Measurements from ENCODE around the gene KRT8.
"Not testable (repeated sequence)": the region's sequence is repeated elsewhere in the genome, so short reads cannot be mapped to it uniquely, and the experiment has no call there.

Gene KRT8

DNA sequence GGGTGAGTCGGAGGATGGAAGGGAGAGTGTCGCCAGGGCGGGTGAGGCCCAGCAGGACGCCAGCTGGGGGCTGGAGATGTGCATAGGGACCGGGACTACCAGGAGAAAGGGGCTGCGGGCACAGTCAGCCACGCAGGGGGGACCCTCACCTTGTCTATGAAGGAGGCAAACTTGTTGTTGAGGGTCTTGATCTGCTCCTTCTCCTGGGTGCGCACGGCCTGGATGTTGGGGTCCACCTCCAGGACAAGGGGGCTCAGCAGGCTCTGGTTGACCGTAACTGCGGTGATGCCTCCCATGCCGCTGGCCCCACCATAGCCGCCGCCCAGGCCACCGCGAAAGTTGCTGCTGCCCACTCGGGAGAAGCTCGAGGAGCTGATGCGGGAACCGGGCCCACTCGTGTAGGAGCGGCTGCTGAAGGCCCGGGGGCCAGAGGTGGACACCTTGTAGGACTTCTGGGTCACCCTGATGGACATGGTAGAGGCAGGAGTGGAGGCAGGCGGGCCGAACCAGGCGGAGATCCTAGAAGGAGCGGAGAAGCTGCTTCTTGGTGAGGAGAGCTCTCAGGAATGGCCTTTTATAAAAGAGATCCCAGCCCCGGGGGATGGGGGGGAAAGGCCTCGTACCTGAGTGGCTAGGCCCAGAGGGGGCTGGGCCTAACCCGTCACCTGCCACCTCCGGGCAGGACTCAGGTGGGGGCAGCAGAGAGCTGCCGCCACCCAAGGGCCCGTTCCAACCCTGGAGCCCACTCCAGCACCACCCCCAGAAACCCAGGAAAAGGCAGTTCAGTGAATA lies at the start of gene KRT8:
Gene KRT8 (minus strand): TSS at position 568 of the 792 bp plus-strand sequence. CDS start 95 bp downstream, at position 473.
- not testable (repeated sequence) for H3K4me1 ChIP-seq (ENCODE audit: insufficient read depth, low read length)

DNA sequence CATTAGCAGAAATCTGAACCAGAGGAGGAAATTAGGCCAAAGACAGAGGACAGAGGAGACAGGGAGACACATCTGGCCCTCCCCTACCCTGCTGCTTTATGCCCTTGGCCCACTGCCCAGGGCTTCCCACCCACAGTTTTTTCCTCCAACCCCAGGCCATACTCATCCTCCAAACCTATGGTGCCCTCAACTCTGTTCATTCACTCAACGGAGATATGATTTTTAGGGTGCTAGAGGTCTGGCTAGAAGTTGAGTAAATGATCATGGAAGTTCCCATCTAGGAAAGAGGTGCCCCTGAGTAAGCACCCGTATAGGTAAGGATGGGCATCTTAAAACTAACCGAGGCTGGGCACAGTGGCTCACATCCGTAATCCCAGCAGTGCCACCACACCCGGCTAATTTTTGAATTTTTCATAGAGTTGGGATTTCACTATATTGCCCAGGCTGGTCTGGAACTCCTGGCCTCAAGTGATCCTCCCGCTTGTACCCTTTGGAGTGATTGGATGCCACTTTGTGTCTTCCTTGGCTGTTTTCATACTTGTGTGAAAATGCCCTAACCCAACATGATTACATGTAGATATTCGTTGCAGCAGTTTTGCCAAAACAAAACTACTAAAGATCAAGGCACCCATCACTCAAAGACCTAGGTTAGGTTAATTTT lies 48.4 kb upstream of the KRT8 start:
- no peaks in the 10 kb centered on the region for H3K36me3 ChIP-seq (ENCODE audit: insufficient read depth, low read length)
- no peak overlapping the region for H2AFZ ChIP-seq (ENCODE audit: low read depth, low read length)
- H3K9me3 ChIP-seq (ENCODE audit: low read length): no peaks in the 10 kb centered on the region
- H3K4me1 ChIP-seq (ENCODE audit: insufficient read depth, low read length): no peaks in the 10 kb centered on the region
- H3K4me3 ChIP-seq (ENCODE audit: low read length): no peak overlapping the region
- peaks cover 21% of the 10 kb centered on the region for H3K27me3 ChIP-seq (ENCODE audit: insufficient read depth, low read length)

More for the DNA sequence above, at the start of gene KRT8:
- not testable (repeated sequence) for H3K4me3 ChIP-seq (ENCODE audit: low read length); H3K27me3 ChIP-seq (ENCODE audit: insufficient read depth, low read length); H3K9me3 ChIP-seq (ENCODE audit: low read length); H2AFZ ChIP-seq (ENCODE audit: low read depth, low read length); H3K36me3 ChIP-seq (ENCODE audit: insufficient read depth, low read length)

GRCh38 chr12:52952076-52952801 lies 47.4 kb upstream of the KRT8 start:
- Histone ChIP-seq H2AFZ (ENCODE audit: low read depth, low read length) (no peak overlapping the region), H3K4me1 (ENCODE audit: insufficient read depth, low read length) (no peaks in the 10 kb centered on the region), H3K4me3 (ENCODE audit: low read length) (no peak overlapping the region), H3K27me3 (ENCODE audit: insufficient read depth, low read length) (peaks cover 28% of the 10 kb centered on the region), H3K36me3 (ENCODE audit: insufficient read depth, low read length) (no peaks in the 10 kb centered on the region), H3K9me3 (ENCODE audit: low read length) (no peaks in the 10 kb centered on the region)

GRCh38 chr12:52951640-52952039 lies 46.8 kb upstream of the KRT8 start:
- H3K4me3 ChIP-seq (ENCODE audit: low read length): no peak overlapping the region
- no peaks in the 10 kb centered on the region for H3K4me1 ChIP-seq (ENCODE audit: insufficient read depth, low read length)
- H2AFZ ChIP-seq (ENCODE audit: low read depth, low read length): no peak overlapping the region
- no peaks in the 10 kb centered on the region for H3K36me3 ChIP-seq (ENCODE audit: insufficient read depth, low read length)
- H3K27me3 ChIP-seq (ENCODE audit: insufficient read depth, low read length): peaks cover 34% of the 10 kb centered on the region
- H3K9me3 ChIP-seq (ENCODE audit: low read length): no peaks in the 10 kb centered on the region

DNA sequence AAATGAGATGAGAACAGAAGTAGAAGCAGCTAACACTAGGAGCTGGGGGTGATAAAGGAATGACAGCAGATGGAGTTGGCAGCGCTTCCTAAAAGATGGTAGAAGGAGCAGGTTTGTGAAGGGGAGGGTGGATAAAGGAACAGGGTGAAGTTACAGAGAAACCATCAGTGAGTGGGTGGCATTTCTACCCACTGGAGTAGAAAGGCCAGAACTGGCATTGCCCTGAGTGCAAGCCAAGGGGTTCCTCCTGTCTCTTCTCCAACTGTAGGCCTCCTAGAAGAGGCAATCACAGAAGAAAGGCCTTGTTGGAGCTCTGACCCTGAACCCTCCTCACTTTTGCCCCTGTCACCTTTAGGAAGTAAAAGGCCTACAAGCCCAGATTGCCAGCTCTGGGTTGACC lies 46.2 kb upstream of the KRT8 start:
- Histone ChIP-seq H2AFZ (ENCODE audit: low read depth, low read length) (no peak overlapping the region), H3K4me3 (ENCODE audit: low read length) (no peak overlapping the region), H3K36me3 (ENCODE audit: insufficient read depth, low read length) (no peaks in the 10 kb centered on the region), H3K27me3 (ENCODE audit: insufficient read depth, low read length) (peaks cover 39% of the 10 kb centered on the region), H3K9me3 (ENCODE audit: low read length) (no peaks in the 10 kb centered on the region), H3K4me1 (ENCODE audit: insufficient read depth, low read length) (no peaks in the 10 kb centered on the region)

DNA sequence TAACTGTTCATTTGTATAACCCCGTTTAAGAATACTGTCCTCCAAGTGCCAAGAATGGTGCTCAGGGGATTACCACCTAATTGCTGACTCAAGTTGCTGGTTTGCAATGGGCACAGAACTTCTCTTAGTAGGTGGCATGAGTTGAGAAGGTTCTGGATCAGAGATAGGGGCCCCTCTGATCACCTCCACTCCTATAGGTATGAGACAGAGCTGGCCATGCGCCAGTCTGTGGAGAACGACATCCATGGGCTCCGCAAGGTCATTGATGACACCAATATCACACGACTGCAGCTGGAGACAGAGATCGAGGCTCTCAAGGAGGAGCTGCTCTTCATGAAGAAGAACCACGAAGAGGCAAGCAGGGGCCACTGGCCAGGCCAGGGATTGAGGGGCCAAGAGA lies 45.7 kb upstream of the KRT8 start:
- Histone ChIP-seq H2AFZ (ENCODE audit: low read depth, low read length) (no peak overlapping the region), H3K9me3 (ENCODE audit: low read length) (no peaks in the 10 kb centered on the region), H3K36me3 (ENCODE audit: insufficient read depth, low read length) (no peaks in the 10 kb centered on the region), H3K4me3 (ENCODE audit: low read length) (no peak overlapping the region), H3K4me1 (ENCODE audit: insufficient read depth, low read length) (no peaks in the 10 kb centered on the region), H3K27me3 (ENCODE audit: insufficient read depth, low read length) (peaks cover 45% of the 10 kb centered on the region)

- H3K4me1 ChIP-seq (ENCODE audit: insufficient read depth, low read length): no peaks in the 10 kb centered on the region
- no peaks in the 10 kb centered on the region for H3K9me3 ChIP-seq (ENCODE audit: low read length)
- H2AFZ ChIP-seq (ENCODE audit: low read depth, low read length): no peak overlapping the region
- H3K27me3 ChIP-seq (ENCODE audit: insufficient read depth, low read length): peaks cover 53% of the 10 kb centered on the region
- H3K36me3 ChIP-seq (ENCODE audit: insufficient read depth, low read length): no peaks in the 10 kb centered on the region
- H3K4me3 ChIP-seq (ENCODE audit: low read length): no peak overlapping the region
These were observed 44.8 kb upstream of the KRT8 start for GRCh38 chr12:52949413-52950331.

DNA sequence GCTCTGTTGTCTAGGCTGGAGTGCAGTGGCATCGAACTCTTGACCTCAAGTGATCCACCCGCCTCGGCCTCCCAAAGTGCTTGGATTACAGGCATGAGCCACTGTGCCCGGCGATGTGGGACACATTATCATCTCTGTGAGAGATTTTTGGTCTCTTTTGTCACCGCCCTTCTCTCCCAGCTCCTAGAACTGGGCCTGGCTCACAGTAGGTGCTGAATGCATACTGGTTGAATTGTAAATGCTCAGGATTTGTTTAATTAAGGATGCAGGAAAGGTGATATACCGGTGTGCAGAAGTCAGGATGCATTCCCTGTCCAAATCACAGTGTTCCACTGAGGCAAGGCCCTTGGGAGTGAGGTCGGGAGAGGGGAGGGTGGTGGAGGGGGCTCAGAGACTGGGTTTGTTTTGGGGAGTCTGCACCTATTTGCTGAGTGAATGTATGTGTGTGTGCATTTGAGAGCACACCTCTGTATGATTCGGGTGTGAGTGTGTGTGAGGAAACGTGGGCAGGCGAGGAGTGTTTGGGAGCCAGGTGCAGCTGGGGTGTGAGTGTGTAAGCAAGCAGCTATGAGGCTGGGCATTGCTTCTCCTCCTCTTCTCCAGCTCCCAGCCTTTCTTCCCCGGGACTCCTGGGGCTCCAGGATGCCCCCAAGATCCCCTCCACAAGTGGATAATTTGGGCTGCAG lies 43.0 kb upstream of the KRT8 start:
- Histone ChIP-seq H3K9me3 (ENCODE audit: low read length) (no peaks in the 10 kb centered on the region), H3K4me1 (ENCODE audit: insufficient read depth, low read length) (no peaks in the 10 kb centered on the region), H2AFZ (ENCODE audit: low read depth, low read length) (no peak overlapping the region), H3K36me3 (ENCODE audit: insufficient read depth, low read length) (no peaks in the 10 kb centered on the region), H3K27me3 (ENCODE audit: insufficient read depth, low read length) (peaks cover 64% of the 10 kb centered on the region), H3K4me3 (ENCODE audit: low read length) (no peak overlapping the region)

DNA sequence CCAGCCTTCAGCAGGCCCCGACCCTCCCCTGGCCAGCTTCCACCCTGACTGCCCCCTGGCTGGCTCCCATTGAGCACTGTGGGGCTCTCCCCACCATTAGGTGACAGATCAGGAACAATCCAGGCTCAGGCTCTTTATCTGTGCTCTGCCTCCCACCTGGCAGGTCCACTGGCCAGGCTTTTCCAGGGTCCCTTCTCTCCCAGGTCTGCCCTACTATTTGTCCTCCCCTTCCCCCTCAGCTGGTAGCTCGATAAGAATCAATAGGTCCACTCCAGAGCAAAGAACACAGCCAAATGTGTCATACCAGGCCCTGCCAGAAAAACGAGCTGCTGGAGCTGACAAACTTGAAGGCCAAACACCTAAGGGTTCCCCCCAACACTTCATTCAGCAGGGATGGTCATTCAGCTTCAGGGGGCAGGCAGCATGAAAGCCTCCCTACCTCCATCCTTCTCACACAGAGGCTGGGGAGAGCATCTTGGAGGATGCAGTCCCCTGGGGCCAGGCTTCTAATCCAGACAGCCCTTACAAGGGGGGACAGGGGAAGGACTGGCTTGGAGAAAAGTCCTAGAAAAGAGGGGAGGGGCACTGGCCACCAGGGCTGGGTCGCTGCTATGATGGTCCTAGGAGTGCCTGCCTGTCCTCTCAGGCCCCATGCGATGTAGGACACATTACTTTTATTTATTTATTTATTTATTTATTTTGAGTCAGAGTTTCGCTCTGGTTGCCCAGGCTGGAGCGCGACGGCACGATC lies 42.1 kb upstream of the KRT8 start:
- H3K27me3 ChIP-seq (ENCODE audit: insufficient read depth, low read length): peaks cover 64% of the 10 kb centered on the region
- H3K4me1 ChIP-seq (ENCODE audit: insufficient read depth, low read length): no peaks in the 10 kb centered on the region
- no peak overlapping the region for H2AFZ ChIP-seq (ENCODE audit: low read depth, low read length)
- no peak overlapping the region for H3K4me3 ChIP-seq (ENCODE audit: low read length)
- H3K36me3 ChIP-seq (ENCODE audit: insufficient read depth, low read length): no peaks in the 10 kb centered on the region
- no peaks in the 10 kb centered on the region for H3K9me3 ChIP-seq (ENCODE audit: low read length)

DNA sequence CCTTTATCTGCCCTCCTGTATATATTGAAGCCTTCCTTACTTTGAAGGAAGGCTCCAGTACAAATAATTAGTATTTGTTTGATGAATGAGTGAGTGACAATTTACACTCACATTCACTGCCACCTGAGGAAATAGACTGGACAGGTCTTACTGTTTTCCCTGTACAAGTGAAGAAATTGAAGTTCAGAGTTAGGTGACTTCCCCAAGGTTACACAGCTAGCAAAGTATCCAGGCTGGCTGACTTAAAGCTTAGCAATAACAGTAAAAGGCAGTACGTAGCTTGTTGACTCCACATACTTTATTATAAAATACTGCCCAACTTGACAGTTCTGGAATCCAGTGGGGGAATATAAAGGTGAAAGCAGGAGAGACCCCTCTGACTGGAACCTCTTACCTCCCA lies 41.5 kb upstream of the KRT8 start:
- Histone ChIP-seq H3K9me3 (ENCODE audit: low read length) (no peaks in the 10 kb centered on the region), H3K36me3 (ENCODE audit: insufficient read depth, low read length) (no peaks in the 10 kb centered on the region), H3K4me1 (ENCODE audit: insufficient read depth, low read length) (no peaks in the 10 kb centered on the region), H3K4me3 (ENCODE audit: low read length) (no peak overlapping the region), H3K27me3 (ENCODE audit: insufficient read depth, low read length) (peaks cover 64% of the 10 kb centered on the region), H2AFZ (ENCODE audit: low read depth, low read length) (no peak overlapping the region)

- Histone ChIP-seq H3K9me3 (ENCODE audit: low read length) (no peaks in the 10 kb centered on the region), H3K4me1 (ENCODE audit: insufficient read depth, low read length) (no peaks in the 10 kb centered on the region), H2AFZ (ENCODE audit: low read depth, low read length) (no peak overlapping the region), H3K4me3 (ENCODE audit: low read length) (no peak overlapping the region), H3K36me3 (ENCODE audit: insufficient read depth, low read length) (no peaks in the 10 kb centered on the region), H3K27me3 (ENCODE audit: insufficient read depth, low read length) (peaks cover 63% of the 10 kb centered on the region)
These were observed 40.7 kb upstream of the KRT8 start for GRCh38 chr12:52945389-52946232.
